Upper lobe of left lung (tissue), 4 donors: ENCODE results near the gene MOGAT1.

Source experiments
- POLR2A ChIP-seq, 4 donors: fragments of 450-650 bp; IDR thresholded peaks; one replicate each; pipeline ENCODE4 v1.5.1; 2016 to 2017; ENCODE audit warnings: antibody characterized with exemption in 4 of 4, mild to moderate bottlenecking in 2 of 4
- TF ChIP-seq, protein P1 (sequence below), 6 experiments: fragments of 450-650 bp in 4 of 6; fragments of 200-600 bp in 2 of 6; sonication (generic) in 2 of 6; IDR thresholded peaks; one replicate each; pipeline ENCODE4 v1.5.1; 2016 to 2019; ENCODE audit warnings: antibody characterized with exemption in 6 of 6

DNA sequence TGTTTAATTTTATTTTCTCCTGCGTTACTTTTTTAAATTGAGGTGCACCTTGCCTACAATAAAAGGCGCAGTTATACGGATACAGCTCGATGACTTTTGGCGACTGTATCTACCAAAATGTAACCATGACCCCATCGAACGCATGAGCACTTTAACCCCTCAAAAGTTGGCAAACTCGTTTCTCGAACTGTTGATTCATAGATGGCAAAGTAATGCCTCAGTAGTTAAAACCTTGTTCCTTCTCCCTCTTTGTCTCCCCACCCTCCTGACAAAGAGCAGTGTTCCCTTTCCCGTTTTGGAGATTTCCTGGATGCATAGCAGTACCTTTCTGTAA lies 577 bp downstream of the MOGAT1 start:
- TF ChIP-seq, protein P1, sequence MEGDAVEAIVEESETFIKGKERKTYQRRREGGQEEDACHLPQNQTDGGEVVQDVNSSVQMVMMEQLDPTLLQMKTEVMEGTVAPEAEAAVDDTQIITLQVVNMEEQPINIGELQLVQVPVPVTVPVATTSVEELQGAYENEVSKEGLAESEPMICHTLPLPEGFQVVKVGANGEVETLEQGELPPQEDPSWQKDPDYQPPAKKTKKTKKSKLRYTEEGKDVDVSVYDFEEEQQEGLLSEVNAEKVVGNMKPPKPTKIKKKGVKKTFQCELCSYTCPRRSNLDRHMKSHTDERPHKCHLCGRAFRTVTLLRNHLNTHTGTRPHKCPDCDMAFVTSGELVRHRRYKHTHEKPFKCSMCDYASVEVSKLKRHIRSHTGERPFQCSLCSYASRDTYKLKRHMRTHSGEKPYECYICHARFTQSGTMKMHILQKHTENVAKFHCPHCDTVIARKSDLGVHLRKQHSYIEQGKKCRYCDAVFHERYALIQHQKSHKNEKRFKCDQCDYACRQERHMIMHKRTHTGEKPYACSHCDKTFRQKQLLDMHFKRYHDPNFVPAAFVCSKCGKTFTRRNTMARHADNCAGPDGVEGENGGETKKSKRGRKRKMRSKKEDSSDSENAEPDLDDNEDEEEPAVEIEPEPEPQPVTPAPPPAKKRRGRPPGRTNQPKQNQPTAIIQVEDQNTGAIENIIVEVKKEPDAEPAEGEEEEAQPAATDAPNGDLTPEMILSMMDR (IDR thresholded peaks at IDR 0.05) = no peak
- TF ChIP-seq POLR2A (IDR thresholded peaks at IDR 0.05) = no peak
